ENCODE data around the gene LGR6.
"Not testable (repeated sequence)": the region's sequence is repeated elsewhere in the genome, so short reads cannot be mapped to it uniquely, and the experiment has no call there.

LGR6 gene

GRCh38 chr1:202240226-202240625 is 46.6 kb downstream of the LGR6 start:
- not testable (repeated sequence) for DNase-seq (ENCODE audit: low spot score)

- no peak for DNase-seq (ENCODE audit: low spot score)
These were observed 47.4 kb downstream of the LGR6 start for GRCh38 chr1:202240956-202241355.

GRCh38 chr1:202241376-202242079 is 47.9 kb downstream of the LGR6 start:
- DNase-seq (ENCODE audit: low spot score), result no peak

- DNase-seq (ENCODE audit: low spot score), result no peak
These were observed 48.5 kb downstream of the LGR6 start for GRCh38 chr1:202242080-202242419.

- DNase-seq (ENCODE audit: low spot score), result no peak
These were observed 49.4 kb downstream of the LGR6 start for GRCh38 chr1:202243006-202243405.

GRCh38 chr1:202244841-202245261 is 51.3 kb downstream of the LGR6 start:
- DNase-seq (ENCODE audit: low spot score), result no peak

GRCh38 chr1:202245391-202245790 is 51.8 kb downstream of the LGR6 start:
- DNase-seq (ENCODE audit: low spot score), result no peak

- no peak for DNase-seq (ENCODE audit: low spot score)
These were observed 53.5 kb downstream of the LGR6 start for GRCh38 chr1:202247104-202247503.

GRCh38 chr1:202247837-202248795 is 54.5 kb downstream of the LGR6 start:
- no peak for DNase-seq (ENCODE audit: low spot score)

GRCh38 chr1:202248861-202249260 is 55.3 kb downstream of the LGR6 start:
- no peak for DNase-seq (ENCODE audit: low spot score)

GRCh38 chr1:202249436-202249835 is 55.8 kb downstream of the LGR6 start:
- DNase-seq (ENCODE audit: low spot score), result no peak

GRCh38 chr1:202249846-202250245 is 56.2 kb downstream of the LGR6 start:
- no peak for DNase-seq (ENCODE audit: low spot score)

- no peak for DNase-seq (ENCODE audit: low spot score)
These were observed 57.4 kb downstream of the LGR6 start for GRCh38 chr1:202250982-202251381.

- no peak for DNase-seq (ENCODE audit: low spot score)
These were observed 58.0 kb downstream of the LGR6 start for GRCh38 chr1:202251424-202252256.

- DNase-seq (ENCODE audit: low spot score), result no peak
These were observed 58.7 kb downstream of the LGR6 start for GRCh38 chr1:202252271-202252670.

- DNase-seq (ENCODE audit: low spot score), result no peak
These were observed 61.1 kb downstream of the LGR6 start for GRCh38 chr1:202254454-202255252.

- no peak for DNase-seq (ENCODE audit: low spot score)
These were observed 61.7 kb downstream of the LGR6 start for GRCh38 chr1:202255343-202255742.

GRCh38 chr1:202259705-202260104 is 66.1 kb downstream of the LGR6 start:
- DNase-seq (ENCODE audit: low spot score), result no peak

GRCh38 chr1:202261209-202261958 is 67.8 kb downstream of the LGR6 start:
- not testable (repeated sequence) for DNase-seq (ENCODE audit: low spot score)

GRCh38 chr1:202263628-202264027 is 70.0 kb downstream of the LGR6 start:
- no peak for DNase-seq (ENCODE audit: low spot score)
